Suprapubic skin (tissue), 4 donors: ENCODE results near the gene NOX1.

ENCODE experiments used
- CTCF ChIP-seq, 2 donors: fragments of 200-600 bp in 1 of 2; fragments of 450-650 bp in 1 of 2; sonication (generic) in 1 of 2; IDR thresholded peaks; one replicate each; pipeline ENCODE4 v1.5.1; 2016 to 2019; ENCODE audit warnings: antibody characterized with exemption in 2 of 2, mild to moderate bottlenecking in 1 of 2, moderate library complexity in 1 of 2
- EP300 ChIP-seq: sonication (generic); formaldehyde crosslinking; IDR thresholded peaks from one replicate; pipeline ENCODE4 v1.6.1; 2017; ENCODE audit warnings: antibody characterized with exemption
- POLR2AphosphoS5 ChIP-seq, 3 donors: sonication (generic); formaldehyde crosslinking; IDR thresholded peaks; one replicate each; pipeline ENCODE4 v1.6.1; 2017; ENCODE audit warnings: antibody characterized with exemption in 3 of 3

GRCh38 chrX:100812216-100813158, 61.7 kb downstream of the NOX1 start:
- TF ChIP-seq POLR2AphosphoS5 (IDR thresholded peaks at IDR 0.05) (no peak), EP300 (no peak), CTCF (IDR thresholded peaks at IDR 0.05) (no peak)
